Kidney (tissue), 14 donors: Measurements from ENCODE around the gene WNT6. TPM values are rescaled to one million over a fixed set of nuclear protein-coding genes. Genes with fewer than 3 reads are reported as not detected.

Experiments
- DNase-seq, 5 donors: peaks; one replicate each; pipeline ENCODE4 v3.0.0-alpha.2; 2013 to 2020
- FAIRE-seq: peaks from 2 replicates; lab custom pipeline; 2012; peaks lifted over from hg19 to GRCh38; lab: Jason Lieb, UNC
- H3K27ac ChIP-seq, 2 donors: one replicate each; pipeline ENCODE4 v1.7.0; 2013; ENCODE audit warnings: low read depth in 2 of 2, low read length in 2 of 2, inconsistent platforms in 1 of 2
- H3K27me3 ChIP-seq: one replicate; pipeline ENCODE4 v1.7.1; 2013; ENCODE audit warnings: low read length, inconsistent platforms; ENCODE audit not compliant: control insufficient read depth, insufficient read depth
- H3K36me3 ChIP-seq, 3 donors: one replicate each; pipeline versions ENCODE4 v1.7.0 to v1.7.1; 2013; ENCODE audit warnings: low read length in 3 of 3, control low read depth in 1 of 3, inconsistent platforms in 1 of 3; ENCODE audit not compliant: insufficient read depth in 3 of 3, control insufficient read depth in 2 of 3
- H3K4me1 ChIP-seq, 3 donors: one replicate each; pipeline versions ENCODE4 v1.7.0 to v1.7.1; 2013; ENCODE audit warnings: low read length in 3 of 3, inconsistent platforms in 1 of 3, low read depth in 1 of 3; ENCODE audit not compliant: control insufficient read depth in 2 of 3, insufficient read depth in 2 of 3
- H3K4me3 ChIP-seq, 3 donors: one replicate each; pipeline versions ENCODE4 v1.7.0 to v1.8.1; 2013; ENCODE audit warnings: low read length in 3 of 3, control low read depth in 1 of 3, inconsistent platforms in 1 of 3
- H3K9ac ChIP-seq, 3 donors: one replicate each; pipeline versions ENCODE4 v1.7.0 to v1.7.1; 2013; ENCODE audit warnings: low read length in 3 of 3, control low read depth in 1 of 3, inconsistent platforms in 1 of 3
- H3K9me3 ChIP-seq, 3 donors: one replicate each; pipeline versions ENCODE4 v1.7.0 to v1.7.1; 2013; ENCODE audit warnings: low read length in 3 of 3, control low read depth in 1 of 3, inconsistent platforms in 1 of 3; ENCODE audit not compliant: control insufficient read depth in 2 of 3, insufficient read depth in 1 of 3
- intact Hi-C: fragments of 100-400 bp; cut with DNase I; formaldehyde crosslinking; loops from one replicate; pipeline ENCODE4 v1.11.1; 2022
- polyA plus RNA-seq: library from polyadenylated mRNA; stranded (reverse); fragments of 350-450 nt; fragmentation: Illumina TruSeq; extraction: RNeasy Lipid Tissue Mini Kit (QIAGEN cat#74804); gene quantifications from one replicate; pipeline ENCODE4 v1.2.3, GENCODE V29; 2014; ENCODE audit warnings: low read depth, low replicate concordance; ENCODE audit not compliant: insufficient read depth
- total RNA-seq: library from RNA; stranded (reverse); fragmentation: NEBNext Ultra II Directional; extraction: Animal tissue kit (Norgen Biotek cat#: 25700); gene quantifications from one replicate; pipeline ENCODE4 v1.2.1, GENCODE V29; 2021
- TF ChIP-seq, protein P1 (sequence below): IDR thresholded peaks from 3 replicates; pipeline ENCODE4 v1.5.1; 2012; ENCODE audit warnings: mild to moderate bottlenecking, moderate library complexity, borderline replicate concordance; ENCODE audit not compliant: insufficient read depth; ENCODE audit errors: extremely low read depth
- donor health status: control.
- donor health status: control.
- donor health status: control.
- donor health status: control.
- donor health status: control.
- donor health status: DM: yes; HTN: yes; CAD: no.
- donor health status: Normal renal cell carcinoma (clear cell type).

WNT6 gene
- total and polyA plus RNA-seq, 2 donors from 2014 or later = 0.57 to 0.75 TPM

GRCh38 chr2:218880859-218881594, 21.4 kb downstream of the WNT6 start:
- H3K27me3 ChIP-seq = peaks cover 30% of the 10 kb centered on the region
- TF ChIP-seq, protein P1, sequence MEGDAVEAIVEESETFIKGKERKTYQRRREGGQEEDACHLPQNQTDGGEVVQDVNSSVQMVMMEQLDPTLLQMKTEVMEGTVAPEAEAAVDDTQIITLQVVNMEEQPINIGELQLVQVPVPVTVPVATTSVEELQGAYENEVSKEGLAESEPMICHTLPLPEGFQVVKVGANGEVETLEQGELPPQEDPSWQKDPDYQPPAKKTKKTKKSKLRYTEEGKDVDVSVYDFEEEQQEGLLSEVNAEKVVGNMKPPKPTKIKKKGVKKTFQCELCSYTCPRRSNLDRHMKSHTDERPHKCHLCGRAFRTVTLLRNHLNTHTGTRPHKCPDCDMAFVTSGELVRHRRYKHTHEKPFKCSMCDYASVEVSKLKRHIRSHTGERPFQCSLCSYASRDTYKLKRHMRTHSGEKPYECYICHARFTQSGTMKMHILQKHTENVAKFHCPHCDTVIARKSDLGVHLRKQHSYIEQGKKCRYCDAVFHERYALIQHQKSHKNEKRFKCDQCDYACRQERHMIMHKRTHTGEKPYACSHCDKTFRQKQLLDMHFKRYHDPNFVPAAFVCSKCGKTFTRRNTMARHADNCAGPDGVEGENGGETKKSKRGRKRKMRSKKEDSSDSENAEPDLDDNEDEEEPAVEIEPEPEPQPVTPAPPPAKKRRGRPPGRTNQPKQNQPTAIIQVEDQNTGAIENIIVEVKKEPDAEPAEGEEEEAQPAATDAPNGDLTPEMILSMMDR = no peak
- H3K36me3 ChIP-seq = no peaks in the 10 kb centered on the region
- FAIRE-seq (no peak), DNase-seq (peak in 1 of 5 donors; percentile 63)
- H3K4me1 ChIP-seq = peaks cover 0 to 12% (median 4%) of the 10 kb centered on the region in 3 donors
- H3K9me3 ChIP-seq = no peaks in the 10 kb centered on the region
- no peak overlapping the region for H3K4me3 ChIP-seq
- no peak overlapping the region for H3K27ac ChIP-seq
- intact Hi-C loops = no loop called here
- no peak overlapping the region for H3K9ac ChIP-seq

- FAIRE-seq (no peak), DNase-seq (peak in 1 of 5 donors; percentile 58)
- TF ChIP-seq, protein P1 = no peak
- no peak overlapping the region for H3K4me3 ChIP-seq
- no peaks in the 10 kb centered on the region for H3K9me3 ChIP-seq
- H3K36me3 ChIP-seq = no peaks in the 10 kb centered on the region
- H3K4me1 ChIP-seq = peaks cover 0 to 12% (median 4%) of the 10 kb centered on the region in 3 donors
- intact Hi-C loops = no loop called here
- no peak overlapping the region for H3K9ac ChIP-seq
- H3K27ac ChIP-seq = no peak overlapping the region
- H3K27me3 ChIP-seq = peaks cover 28% of the 10 kb centered on the region
Observed at GRCh38 chr2:218881744-218882460, 22.3 kb downstream of the WNT6 start.

GRCh38 chr2:218882461-218882816, 22.8 kb downstream of the WNT6 start:
- no peak for FAIRE-seq
- H3K27ac ChIP-seq = no peak overlapping the region
- no peaks in the 10 kb centered on the region for H3K36me3 ChIP-seq
- H3K4me3 ChIP-seq = no peak overlapping the region
- no peaks in the 10 kb centered on the region for H3K9me3 ChIP-seq
- TF ChIP-seq, protein P1 = no peak
- peaks cover 28% of the 10 kb centered on the region for H3K27me3 ChIP-seq
- intact Hi-C loops = no loop called here
- peaks cover 0 to 12% (median 4%) of the 10 kb centered on the region in 3 donors for H3K4me1 ChIP-seq
- DNase-seq = no peak
- no peak overlapping the region for H3K9ac ChIP-seq
